Glutamatergic neuron (in vitro differentiated cells): Measurements from ENCODE around the gene ELFN2. TPM values are rescaled to one million over a fixed set of nuclear protein-coding genes. Genes with fewer than 3 reads are reported as not detected.
A peak's percentile ranks its signal among the peaks of the same experiment; 100 is the strongest.

Source experiments
- DNase-seq: peaks from one replicate; pipeline ENCODE4 v3.0.0; 2022
- H3K27ac Mint-ChIP-seq: one replicate; pipeline ENCODE4 v1.8.0; 2020; ENCODE audit warnings: mild to moderate bottlenecking, mixed read lengths, inconsistent platforms; ENCODE audit not compliant: unreplicated experiment
- H3K27me3 Mint-ChIP-seq: one replicate; pipeline ENCODE4 v1.8.0; 2020; ENCODE audit warnings: mild to moderate bottlenecking, moderate library complexity, mixed read lengths, inconsistent platforms; ENCODE audit not compliant: unreplicated experiment
- H3K36me3 Mint-ChIP-seq: one replicate; pipeline ENCODE4 v1.8.0; 2020; ENCODE audit warnings: mild to moderate bottlenecking, mixed read lengths, inconsistent platforms; ENCODE audit not compliant: unreplicated experiment
- H3K4me1 Mint-ChIP-seq: one replicate; pipeline ENCODE4 v1.8.0; 2020; ENCODE audit warnings: mild to moderate bottlenecking, low read depth, mixed read lengths, inconsistent platforms; ENCODE audit not compliant: unreplicated experiment
- H3K4me3 Mint-ChIP-seq: one replicate; pipeline ENCODE4 v1.8.0; 2020; ENCODE audit warnings: mild to moderate bottlenecking, mixed read lengths, inconsistent platforms; ENCODE audit not compliant: unreplicated experiment
- H3K9me3 Mint-ChIP-seq: one replicate; pipeline ENCODE4 v1.8.0; 2020; ENCODE audit warnings: mild to moderate bottlenecking, moderate library complexity, mixed read lengths, inconsistent platforms; ENCODE audit not compliant: unreplicated experiment
- total RNA-seq: library from RNA; stranded (reverse); fragmentation: NEBNext Ultra II Directional; extraction: Animal tissue kit (Norgen Biotek cat#: 25700); gene quantifications from one replicate; pipeline ENCODE4 v1.2.1, GENCODE V29; 2021; ENCODE audit not compliant: unreplicated experiment
- TF ChIP-seq, protein P1 (sequence below): fragments of 200-600 bp; sonication (generic); IDR thresholded peaks from one replicate; pipeline ENCODE4 v1.5.0; 2021; ENCODE audit not compliant: partially characterized antibody, unreplicated experiment

The ELFN2 gene
- total RNA-seq, 1 donor from 2014 or later: 7.3 TPM

GRCh38 chr22:37416827-37417226, 10.5 kb downstream of the ELFN2 start:
- H3K27me3 Mint-ChIP-seq: peaks cover 17% of the 10 kb centered on the region
- peak; percentile 82 for DNase-seq
- H3K27ac Mint-ChIP-seq: peak overlapping the region; percentile 83
- TF ChIP-seq, protein P1, sequence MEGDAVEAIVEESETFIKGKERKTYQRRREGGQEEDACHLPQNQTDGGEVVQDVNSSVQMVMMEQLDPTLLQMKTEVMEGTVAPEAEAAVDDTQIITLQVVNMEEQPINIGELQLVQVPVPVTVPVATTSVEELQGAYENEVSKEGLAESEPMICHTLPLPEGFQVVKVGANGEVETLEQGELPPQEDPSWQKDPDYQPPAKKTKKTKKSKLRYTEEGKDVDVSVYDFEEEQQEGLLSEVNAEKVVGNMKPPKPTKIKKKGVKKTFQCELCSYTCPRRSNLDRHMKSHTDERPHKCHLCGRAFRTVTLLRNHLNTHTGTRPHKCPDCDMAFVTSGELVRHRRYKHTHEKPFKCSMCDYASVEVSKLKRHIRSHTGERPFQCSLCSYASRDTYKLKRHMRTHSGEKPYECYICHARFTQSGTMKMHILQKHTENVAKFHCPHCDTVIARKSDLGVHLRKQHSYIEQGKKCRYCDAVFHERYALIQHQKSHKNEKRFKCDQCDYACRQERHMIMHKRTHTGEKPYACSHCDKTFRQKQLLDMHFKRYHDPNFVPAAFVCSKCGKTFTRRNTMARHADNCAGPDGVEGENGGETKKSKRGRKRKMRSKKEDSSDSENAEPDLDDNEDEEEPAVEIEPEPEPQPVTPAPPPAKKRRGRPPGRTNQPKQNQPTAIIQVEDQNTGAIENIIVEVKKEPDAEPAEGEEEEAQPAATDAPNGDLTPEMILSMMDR: no peak
- no peaks in the 10 kb centered on the region for H3K36me3 Mint-ChIP-seq
- peaks cover 45% of the 10 kb centered on the region for H3K4me1 Mint-ChIP-seq
- peak overlapping the region; percentile 69 for H3K4me3 Mint-ChIP-seq
- H3K9me3 Mint-ChIP-seq: peaks cover 5% of the 10 kb centered on the region

DNA sequence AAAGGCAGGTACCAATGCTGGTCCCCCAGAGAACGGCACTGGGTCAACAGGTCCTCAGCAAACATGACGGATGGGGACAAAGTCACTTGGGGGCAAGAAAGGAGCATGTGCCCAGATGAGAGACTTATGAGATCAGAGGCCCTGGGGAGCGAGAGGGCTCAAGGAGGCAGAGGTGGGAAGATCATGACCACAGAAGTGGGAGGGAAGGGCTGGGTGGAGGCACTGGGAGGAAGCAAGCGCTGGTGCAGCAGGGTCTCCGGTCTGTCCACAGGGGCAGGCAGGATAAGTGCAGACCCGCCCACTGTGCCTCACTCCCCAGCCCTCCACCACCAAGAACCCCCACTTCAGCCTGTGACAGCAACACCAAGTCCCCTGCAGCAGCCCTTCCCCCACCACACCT, 10.9 kb downstream of the ELFN2 start:
- no peak overlapping the region for H3K4me3 Mint-ChIP-seq
- TF ChIP-seq, protein P1: no peak
- H3K27ac Mint-ChIP-seq: peak overlapping the region; percentile 83
- peaks cover 5% of the 10 kb centered on the region for H3K9me3 Mint-ChIP-seq
- DNase-seq: peak; percentile 30
- peaks cover 42% of the 10 kb centered on the region for H3K4me1 Mint-ChIP-seq
- peaks cover 16% of the 10 kb centered on the region for H3K27me3 Mint-ChIP-seq
- H3K36me3 Mint-ChIP-seq: no peaks in the 10 kb centered on the region

GRCh38 chr22:37415210-37415609, 12.1 kb downstream of the ELFN2 start:
- no peak overlapping the region for H3K27ac Mint-ChIP-seq
- H3K36me3 Mint-ChIP-seq: no peaks in the 10 kb centered on the region
- H3K27me3 Mint-ChIP-seq: peaks cover 11% of the 10 kb centered on the region
- H3K4me1 Mint-ChIP-seq: peaks cover 36% of the 10 kb centered on the region
- TF ChIP-seq, protein P1: no peak
- no peak for DNase-seq
- H3K9me3 Mint-ChIP-seq: peaks cover 5% of the 10 kb centered on the region
- H3K4me3 Mint-ChIP-seq: no peak overlapping the region

DNA sequence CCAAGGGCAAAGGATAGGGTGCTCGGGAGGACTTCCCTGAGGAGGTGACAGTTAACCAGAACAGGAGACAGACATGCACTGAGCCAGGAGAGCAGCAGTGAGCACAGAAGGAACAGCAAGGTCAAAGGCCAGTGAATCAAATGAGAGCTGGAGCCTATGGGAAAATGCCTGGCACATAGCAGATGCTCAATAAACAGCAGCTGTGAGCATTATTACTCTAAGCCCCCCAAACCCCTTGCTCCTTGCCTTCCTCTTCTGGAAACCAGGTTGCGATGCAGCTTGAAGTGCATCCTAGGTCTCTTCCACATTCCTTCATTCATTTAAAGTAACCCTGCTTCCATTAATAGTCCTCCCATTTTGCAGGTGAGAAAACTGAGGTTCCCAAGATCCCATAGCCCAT, 13.0 kb downstream of the ELFN2 start:
- Mint-ChIP-seq H3K27me3 (peaks cover 8% of the 10 kb centered on the region), H3K4me1 (peaks cover 41% of the 10 kb centered on the region), H3K36me3 (no peaks in the 10 kb centered on the region), H3K27ac (no peak overlapping the region), H3K4me3 (no peak overlapping the region), H3K9me3 (peaks cover 5% of the 10 kb centered on the region)
- TF ChIP-seq, protein P1: no peak
- DNase-seq: no peak

- no peak for DNase-seq
These were observed 13.7 kb downstream of the ELFN2 start for GRCh38 chr22:37413546-37413945.

More at GRCh38 chr22:37413546-37413945, 13.7 kb downstream of the ELFN2 start:
- no peak overlapping the region for H3K27ac Mint-ChIP-seq
- peaks cover 34% of the 10 kb centered on the region for H3K4me1 Mint-ChIP-seq
- peaks cover 2% of the 10 kb centered on the region for H3K27me3 Mint-ChIP-seq
- no peaks in the 10 kb centered on the region for H3K36me3 Mint-ChIP-seq
- H3K9me3 Mint-ChIP-seq: peaks cover 5% of the 10 kb centered on the region
- H3K4me3 Mint-ChIP-seq: no peak overlapping the region
- TF ChIP-seq, protein P1: no peak
